ENCODE results near the gene SMYD5. TPM values are rescaled to one million over a fixed set of nuclear protein-coding genes. Genes with fewer than 3 reads are reported as not detected.

Gene SMYD5
- total and polyA plus RNA-seq, 9 of the 15 experiments (the other 6 are each of a cell fraction or from before 2014, with no cell fraction given), result 11.4 to 56.8 (median 32.0) TPM

DNA sequence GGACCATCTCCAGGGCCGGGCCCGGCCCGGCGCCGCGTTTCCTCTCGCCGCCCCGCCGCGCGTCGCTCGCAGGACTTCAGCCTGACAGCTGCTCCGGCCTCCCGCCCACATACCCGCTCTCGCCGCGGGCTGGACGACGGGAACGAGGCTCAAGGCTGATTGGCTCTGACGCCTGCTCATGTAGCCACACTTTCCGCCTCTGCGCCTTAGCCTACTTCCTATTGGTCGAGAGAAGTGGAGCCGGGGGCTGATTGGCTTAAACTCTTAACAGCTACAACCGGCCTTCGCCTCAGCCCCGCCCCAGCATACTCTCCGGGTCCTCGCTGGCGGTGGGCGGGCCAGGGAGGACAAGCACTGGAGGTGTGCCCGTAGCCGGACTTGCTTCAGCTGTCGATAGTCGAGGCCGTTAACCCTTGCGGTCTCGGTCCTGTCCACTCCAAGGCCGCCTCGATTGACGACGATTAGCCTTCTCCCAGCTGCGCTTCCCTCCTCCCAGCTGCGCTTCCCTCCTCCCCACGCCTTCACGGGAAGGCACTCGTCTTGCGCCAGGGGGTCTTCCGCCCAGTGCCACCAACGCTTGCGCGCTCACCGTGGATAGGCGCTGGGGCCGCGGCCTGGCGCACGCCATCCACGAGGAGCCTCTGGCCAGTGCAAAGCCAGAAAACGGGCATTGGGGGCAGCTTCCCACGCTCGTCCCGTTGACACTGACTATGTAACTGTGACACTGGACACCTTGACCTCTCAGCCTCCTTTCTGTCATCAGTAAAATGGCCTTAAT lies 19.3 kb downstream of the SMYD5 start, which contains the start of gene PRADC1 (continued):
- TF ChIP-seq ZNF12 (CRISPR knock-in tag; IDR thresholded peaks at IDR 0.05) (no peak; the same call in 1 of the 2 replicates), ZSCAN29 (IDR thresholded peaks at IDR 0.05) (no peak), ZBTB7A (IDR thresholded peaks at IDR 0.05; ENCODE audit: borderline replicate concordance, control insufficient read depth, low read depth, low read length) (no peak), POLR2H (tag; IDR thresholded peaks at IDR 0.05; ENCODE audit: low read depth) (no peak), NFXL1 (CRISPR knock-in tag; IDR thresholded peaks at IDR 0.05) (no peak), E2F3 (CRISPR knock-in tag; IDR thresholded peaks at IDR 0.05) (no peak), KDM1A (IDR thresholded peaks at IDR 0.05) (no peak), MAFK (IDR thresholded peaks at IDR 0.05; ENCODE audit: low read length) (no peak), MCM2 (IDR thresholded peaks at IDR 0.05; ENCODE audit: low read depth) (no peak), RBM14 (IDR thresholded peaks at IDR 0.05; ENCODE audit: borderline replicate concordance, insufficient read depth, low read depth, low read length) (no peak), LCOR (CRISPR knock-in tag; IDR thresholded peaks at IDR 0.05) (peak; percentile 22; the same call in 1 of the 2 replicates), PHTF2 (CRISPR knock-in tag; IDR thresholded peaks at IDR 0.05) (no peak), PHB2 (IDR thresholded peaks at IDR 0.05; ENCODE audit: low read depth) (no peak), POLR2AphosphoS2 (IDR thresholded peaks at IDR 0.05; ENCODE audit: low read length) (no peak), NFATC3 (IDR thresholded peaks at IDR 0.05) (no peak), SMARCA5 (IDR thresholded peaks at IDR 0.05) (0 out of 2 replicates have a peak, but pooled peaks have one; percentile 26), MEIS2 (IDR thresholded peaks at IDR 0.05; ENCODE audit: partially characterized antibody) (peak; percentile 79), SRSF7 (optimal IDR thresholded peaks at IDR 0.05; ENCODE audit: low read depth, low read length) (no peak), TFAM (CRISPR knock-in tag; conservative IDR thresholded peaks at IDR 0.05) (no peak)
- TF ChIP-seq, protein P1, sequence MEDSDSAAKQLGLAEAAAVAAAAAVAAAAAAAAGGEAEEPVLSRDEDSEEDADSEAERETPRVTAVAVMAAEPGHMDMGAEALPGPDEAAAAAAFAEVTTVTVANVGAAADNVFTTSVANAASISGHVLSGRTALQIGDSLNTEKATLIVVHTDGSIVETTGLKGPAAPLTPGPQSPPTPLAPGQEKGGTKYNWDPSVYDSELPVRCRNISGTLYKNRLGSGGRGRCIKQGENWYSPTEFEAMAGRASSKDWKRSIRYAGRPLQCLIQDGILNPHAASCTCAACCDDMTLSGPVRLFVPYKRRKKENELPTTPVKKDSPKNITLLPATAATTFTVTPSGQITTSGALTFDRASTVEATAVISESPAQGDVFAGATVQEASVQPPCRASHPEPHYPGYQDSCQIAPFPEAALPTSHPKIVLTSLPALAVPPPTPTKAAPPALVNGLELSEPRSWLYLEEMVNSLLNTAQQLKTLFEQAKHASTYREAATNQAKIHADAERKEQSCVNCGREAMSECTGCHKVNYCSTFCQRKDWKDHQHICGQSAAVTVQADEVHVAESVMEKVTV (CRISPR knock-in tag; IDR thresholded peaks at IDR 0.05), result no peak
- TF ChIP-seq, protein P2, sequence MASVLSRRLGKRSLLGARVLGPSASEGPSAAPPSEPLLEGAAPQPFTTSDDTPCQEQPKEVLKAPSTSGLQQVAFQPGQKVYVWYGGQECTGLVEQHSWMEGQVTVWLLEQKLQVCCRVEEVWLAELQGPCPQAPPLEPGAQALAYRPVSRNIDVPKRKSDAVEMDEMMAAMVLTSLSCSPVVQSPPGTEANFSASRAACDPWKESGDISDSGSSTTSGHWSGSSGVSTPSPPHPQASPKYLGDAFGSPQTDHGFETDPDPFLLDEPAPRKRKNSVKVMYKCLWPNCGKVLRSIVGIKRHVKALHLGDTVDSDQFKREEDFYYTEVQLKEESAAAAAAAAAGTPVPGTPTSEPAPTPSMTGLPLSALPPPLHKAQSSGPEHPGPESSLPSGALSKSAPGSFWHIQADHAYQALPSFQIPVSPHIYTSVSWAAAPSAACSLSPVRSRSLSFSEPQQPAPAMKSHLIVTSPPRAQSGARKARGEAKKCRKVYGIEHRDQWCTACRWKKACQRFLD (CRISPR knock-in tag; IDR thresholded peaks at IDR 0.05), result 0 out of 2 replicates have a peak, but pooled peaks have one; percentile 53
- TF ChIP-seq, protein P3, sequence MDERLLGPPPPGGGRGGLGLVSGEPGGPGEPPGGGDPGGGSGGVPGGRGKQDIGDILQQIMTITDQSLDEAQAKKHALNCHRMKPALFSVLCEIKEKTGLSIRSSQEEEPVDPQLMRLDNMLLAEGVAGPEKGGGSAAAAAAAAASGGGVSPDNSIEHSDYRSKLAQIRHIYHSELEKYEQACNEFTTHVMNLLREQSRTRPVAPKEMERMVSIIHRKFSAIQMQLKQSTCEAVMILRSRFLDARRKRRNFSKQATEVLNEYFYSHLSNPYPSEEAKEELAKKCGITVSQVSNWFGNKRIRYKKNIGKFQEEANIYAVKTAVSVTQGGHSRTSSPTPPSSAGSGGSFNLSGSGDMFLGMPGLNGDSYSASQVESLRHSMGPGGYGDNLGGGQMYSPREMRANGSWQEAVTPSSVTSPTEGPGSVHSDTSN (CRISPR knock-in tag; IDR thresholded peaks at IDR 0.05; ENCODE audit: low read depth), result peak; percentile 80
- TF ChIP-seq, protein P3 (tag; conservative IDR thresholded peaks at IDR 0.05; ENCODE audit: low read depth), result peak; percentile 97

All from K562 (cell line).